IMR-90 (cell line): ENCODE measurements around the gene POU2F2. TPM values are rescaled to one million over a fixed set of nuclear protein-coding genes. Genes with fewer than 3 reads are reported as not detected.
A peak's percentile ranks its signal among the peaks of the same experiment; 100 is the strongest.

Source experiments
- ATAC-seq: fragments of 200-7000 bp; cut with Tn5 transposase; 2 replicates; pipeline ENCODE4 v1.9.1; 2020; ENCODE audit warnings: low read depth, mild to moderate bottlenecking, moderate library complexity
- BruUV-seq: library from RNA; stranded (reverse); fragments of 400-500 nt; replicated peaks from 2 replicates; lab custom pipeline; 2021; lab: Mats Ljungman, UMichigan
- CTCF ChIA-PET: fragments of 300-600 bp; formaldehyde crosslinking; extraction: SDS; loops from one replicate; lab custom pipeline; 2021; ENCODE audit warnings: antibody characterized with exemption; lab: Yijun Ruan, JAX
- POLR2A ChIA-PET: fragments of 300-600 bp; sonication (Branson Sonifier 250); formaldehyde crosslinking; loops from one replicate; lab custom pipeline; 2022; ENCODE audit warnings: antibody characterized with exemption; ENCODE audit not compliant: unreplicated experiment; lab: Charles Lee
- DNase-seq: peaks from one replicate; pipeline ENCODE4 v3.0.0; 2013
- H2AFZ ChIP-seq: replicated peaks from 2 replicates; pipeline ENCODE3; 2013; ENCODE audit warnings: low read length, mild to moderate bottlenecking; ENCODE audit not compliant: poor library complexity
- H2AK5ac ChIP-seq: 2 replicates; pipeline ENCODE4 v1.6.1; 2013; ENCODE audit warnings: low read depth, low read length, inconsistent platforms
- H2AK9ac ChIP-seq: replicated peaks from 2 replicates; pipeline ENCODE3; 2013; ENCODE audit warnings: mild to moderate bottlenecking, low read depth, low read length, moderate library complexity; ENCODE audit not compliant: poor library complexity
- H2BK120ac ChIP-seq: 2 replicates; pipeline ENCODE4 v1.6.1; 2013; ENCODE audit warnings: low read depth, low read length, inconsistent platforms
- H2BK15ac ChIP-seq: 3 replicates; pipeline ENCODE4 v1.6.1; 2013; ENCODE audit warnings: low read depth, low read length, inconsistent platforms
- H2BK20ac ChIP-seq: 2 replicates; pipeline ENCODE4 v1.6.1; 2013; ENCODE audit warnings: low read depth, mild to moderate bottlenecking, inconsistent platforms, low read length, moderate library complexity
- H2BK5ac ChIP-seq: 2 replicates; pipeline ENCODE4 v1.6.1; 2013; ENCODE audit warnings: mild to moderate bottlenecking, low read depth, low read length, inconsistent platforms; ENCODE audit not compliant: poor library complexity, severe bottlenecking
- H3K14ac ChIP-seq: replicated peaks from 2 replicates; pipeline ENCODE4 v1.6.1; 2013; ENCODE audit warnings: low read depth, low read length, inconsistent platforms
- H3K18ac ChIP-seq: 2 replicates; pipeline ENCODE4 v1.6.1; 2013; ENCODE audit warnings: low read depth, low read length, control low read depth
- H3K23ac ChIP-seq: 2 replicates; pipeline ENCODE4 v1.6.1; 2013; ENCODE audit warnings: low read depth, low read length, inconsistent platforms
- H3K27ac ChIP-seq: 2 replicates; pipeline ENCODE4 v1.5.1; 2013; ENCODE audit warnings: mild to moderate bottlenecking, control low read depth, low read length; ENCODE audit not compliant: insufficient read depth
- H3K27me3 ChIP-seq: 2 replicates; pipeline ENCODE4 v1.6.1; 2013; ENCODE audit warnings: low read length; ENCODE audit not compliant: control insufficient read depth, insufficient read depth
- H3K36me3 ChIP-seq: 2 replicates; pipeline ENCODE4 v1.6.1; 2013; ENCODE audit warnings: low read length, mixed read lengths; ENCODE audit not compliant: control insufficient read depth, insufficient read depth
- H3K4ac ChIP-seq: 2 replicates; pipeline ENCODE4 v1.6.1; 2013; ENCODE audit warnings: low read depth, low read length, inconsistent platforms
- H3K4me1 ChIP-seq: 2 replicates; pipeline ENCODE4 v1.6.1; 2013; ENCODE audit warnings: low read length, mixed read lengths; ENCODE audit not compliant: control insufficient read depth, insufficient read depth
- H3K4me2 ChIP-seq: 2 replicates; pipeline ENCODE4 v1.6.1; 2013; ENCODE audit warnings: low read depth, mild to moderate bottlenecking, control low read depth, low read length, moderate library complexity
- H3K4me3 ChIP-seq: 2 replicates; pipeline ENCODE4 v1.5.1; 2013; ENCODE audit warnings: low read depth, mild to moderate bottlenecking, control low read depth, low read length, moderate library complexity; ENCODE audit not compliant: insufficient read depth
- H3K56ac ChIP-seq: 2 replicates; pipeline ENCODE4 v1.6.1; 2013; ENCODE audit warnings: low read length, inconsistent platforms; ENCODE audit not compliant: insufficient read depth; ENCODE audit errors: extremely low read depth
- H3K79me1 ChIP-seq, 2 experiments: 2 replicates each; pipeline ENCODE4 v1.6.1; 2013; ENCODE audit warnings: low read length in 2 of 2, inconsistent platforms in 1 of 2, low read depth in 1 of 2
- H3K9ac ChIP-seq: 2 replicates; pipeline ENCODE4 v1.6.1; 2013; ENCODE audit warnings: low read depth, low read length, control low read depth
- H3K9me1 ChIP-seq: 2 replicates; pipeline ENCODE4 v1.6.1; 2013; ENCODE audit warnings: low read length, inconsistent platforms; ENCODE audit not compliant: insufficient read depth
- H3K9me3 ChIP-seq: 2 replicates; pipeline ENCODE4 v1.6.1; 2013; ENCODE audit warnings: low read length; ENCODE audit not compliant: control insufficient read depth, insufficient read depth
- H4K20me1 ChIP-seq: 2 replicates; pipeline ENCODE4 v1.6.1; 2013; ENCODE audit warnings: low read length, inconsistent platforms; ENCODE audit not compliant: insufficient read depth
- H4K5ac ChIP-seq: 2 replicates; pipeline ENCODE4 v1.6.1; 2013; ENCODE audit warnings: mild to moderate bottlenecking, low read depth, low read length, control low read depth
- H4K8ac ChIP-seq, 2 experiments: 2 replicates each; pipeline ENCODE4 v1.6.1; 2013; ENCODE audit warnings: low read depth in 2 of 2, low read length in 2 of 2, control low read depth in 1 of 2, inconsistent platforms in 1 of 2
- H4K91ac ChIP-seq: 2 replicates; pipeline ENCODE4 v1.6.1; 2013; ENCODE audit warnings: low read depth, low read length, inconsistent platforms; ENCODE audit not compliant: insufficient read depth
- CTCF ChIP-seq: conservative IDR thresholded peaks from 2 replicates; pipeline ENCODE4 v1.5.1; 2012; ENCODE audit warnings: mild to moderate bottlenecking, low read depth, low read length, improper control_type of control experiment
- ELK1 ChIP-seq: fragments of 150-350 bp; IDR thresholded peaks from 2 replicates; pipeline ENCODE4 v1.6.1; 2016; ENCODE audit warnings: low read depth, mild to moderate bottlenecking, low read length, moderate library complexity, borderline replicate concordance
- MAZ ChIP-seq: IDR thresholded peaks from 2 replicates; pipeline ENCODE4 v1.6.1; 2012; ENCODE audit warnings: low read depth, mild to moderate bottlenecking, low read length, improper control_type of control experiment, moderate library complexity, borderline replicate concordance
- RAD21 ChIP-seq: IDR thresholded peaks from 2 replicates; pipeline ENCODE4 v1.6.1; 2012; ENCODE audit warnings: low read length, improper control_type of control experiment
- SMC3 ChIP-seq: fragments of 150-350 bp; IDR thresholded peaks from 2 replicates; pipeline ENCODE4 v1.6.1; 2016; ENCODE audit warnings: low read depth, mild to moderate bottlenecking, antibody characterized with exemption, low read length, moderate library complexity
- USF2 ChIP-seq: fragments of 150-350 bp; IDR thresholded peaks from 2 replicates; pipeline ENCODE4 v1.6.1; 2017; ENCODE audit warnings: mild to moderate bottlenecking, antibody characterized with exemption, low read length, low read depth
- WGBS, 2 experiments: methylation state at CpG; one replicate each; pipeline versions ENCODE4 v1.1.5 to v1.1.7; 2013; ENCODE audit warnings: missing lambda C conversion rate in 2 of 2; ENCODE audit not compliant: insufficient read length in 1 of 2; ENCODE audit errors: extremely low coverage in 2 of 2; 5-methylcytosine and 5-hydroxymethylcytosine counted together
- dilution Hi-C: fragments of 300-500 bp; cut with HindIII; formaldehyde crosslinking; loops from one replicate; pipeline ENCODE4 v1.14.3; 2018; ENCODE audit warnings: low sequenced_read_pairs; ENCODE audit not compliant: unreplicated experiment
- in situ Hi-C: fragments of 300-500 bp; cut with MboI; formaldehyde crosslinking; loops from 3 replicates; pipeline ENCODE4 v1.14.3; 2019; ENCODE audit warnings: low sequenced_read_pairs, inconsistent platforms, mixed read lengths
- intact Hi-C: fragments of 100-400 bp; cut with micrococcal nuclease; formaldehyde crosslinking; loops from 2 replicates; pipeline ENCODE4 v1.10.0; 2022
- polyA plus RNA-seq, 3 experiments: library from polyadenylated mRNA; depleted of rRNA; stranded (reverse); fragments of >200 nt; gene quantifications; 2 replicates each; pipeline ENCODE4 v1.2.3, GENCODE V29; 2012; ENCODE audit warnings: low replicate concordance in 1 of 3
- total RNA-seq: library from RNA; depleted of rRNA; stranded (reverse); fragments of >200 nt; gene quantifications from 2 replicates; pipeline ENCODE4 v1.2.3, GENCODE V29; 2012

Gene POU2F2
- total and polyA plus RNA-seq, 2 of the 4 experiments (the other 2 are of a cell fraction) = 0.54 to 5.0 TPM

- in situ Hi-C loops = no loop called here
- no peaks in the 10 kb centered on the region for H3K36me3 ChIP-seq
- H3K4ac ChIP-seq = no peak overlapping the region
- H4K5ac ChIP-seq = no peak overlapping the region
- H3K23ac ChIP-seq = no peak overlapping the region
- POLR2A ChIA-PET = no interaction called here
- peak overlapping the region; percentile 53 for H3K4me2 ChIP-seq
- no peak overlapping the region for H4K91ac ChIP-seq
- H3K9me1 ChIP-seq = no peaks in the 10 kb centered on the region
- H3K4me3 ChIP-seq = peak overlapping the region; percentile 64
- no peak overlapping the region for H2AK9ac ChIP-seq
- H2BK120ac ChIP-seq = no peak overlapping the region
- H3K9ac ChIP-seq = no peak overlapping the region
- dilution Hi-C loops = no loop called here
- peaks cover 80% of the 10 kb centered on the region for H3K27me3 ChIP-seq
- WGBS, 2 experiments = 0% methylated on average over 20 of the region's 66 CpGs; no CpG with 5 or more reads in 1 of the 2 experiments
- H2AK5ac ChIP-seq = no peak overlapping the region
- H3K79me1 ChIP-seq = no peaks in the 10 kb centered on the region
- H2BK15ac ChIP-seq = no peak overlapping the region
- DNase-seq (peak; percentile 76), ATAC-seq (peak; percentile 99)
- H3K9me3 ChIP-seq = no peaks in the 10 kb centered on the region
- no peak overlapping the region for H3K18ac ChIP-seq
- no TSS peak for BruUV-seq
- no peak overlapping the region for H3K27ac ChIP-seq
- peak overlapping the region; percentile 86 for H2AFZ ChIP-seq
- H2BK20ac ChIP-seq = no peak overlapping the region
- intact Hi-C loops = loop anchor here (2.0 kb wide), 1 partner anchor 44 kb away; the partner anchor contains the start of gene POU2F2
- TF ChIP-seq CTCF (peak; percentile 54), USF2 (no peak), MAZ (peak; percentile 57; the same call in 1 of the 2 replicates), SMC3 (0 out of 2 replicates have a peak, but pooled peaks have one; percentile 8), RAD21 (peak; percentile 25; the same call in 1 of the 2 replicates), ELK1 (no peak)
- peaks cover 2% of the 10 kb centered on the region; the same call in 1 of the 2 replicates for H3K4me1 ChIP-seq
- CTCF ChIA-PET = interaction anchor here (0.8 kb wide), 1 partner anchor 13 kb away, joined by 4 read pairs; no protein-coding TSS in a partner anchor
- H2BK5ac ChIP-seq = no peak overlapping the region
- no peak overlapping the region for H4K8ac ChIP-seq
- H3K14ac ChIP-seq = no peak overlapping the region
- H4K20me1 ChIP-seq = 0 out of 2 replicates have a peak, but pooled peaks cover 6% of the 10 kb centered on the region
- no peak overlapping the region for H3K56ac ChIP-seq
Measured at GRCh38 chr19:42176990-42177685, 44.9 kb upstream of the POU2F2 start.
